Fibroblast of skin of left quadriceps (primary cell): ENCODE results near the gene ATG9B.
"Not testable (repeated sequence)": the region's sequence is repeated elsewhere in the genome, so short reads cannot be mapped to it uniquely, and the experiment has no call there.

Experiments used
- DNase-seq, 2 experiments: peaks; one replicate each; pipeline ENCODE4 v3.0.0-alpha.2; 2013; ENCODE audit warnings: low read depth in 2 of 2

Gene ATG9B

GRCh38 chr7:151058781-151059366, 34.6 kb upstream of the ATG9B start:
- no peak for DNase-seq

GRCh38 chr7:151057989-151058780, 33.9 kb upstream of the ATG9B start:
- peak; percentile 99 to 100 for DNase-seq

GRCh38 chr7:151057506-151057988, 33.3 kb upstream of the ATG9B start, which contains the start of gene CDK5:
TSS of gene CDK5 (minus strand) at chr7:151057897. CDS start at chr7:151057848, 49 bp downstream.
- no peak for DNase-seq

- DNase-seq, result no peak
Observed at GRCh38 chr7:151056666-151057505, 32.6 kb upstream of the ATG9B start.

GRCh38 chr7:151056283-151056665, 32.0 kb upstream of the ATG9B start:
- no peak for DNase-seq

- no peak for DNase-seq
Observed at GRCh38 chr7:151053751-151054150, 29.5 kb upstream of the ATG9B start.

GRCh38 chr7:151053096-151053495, 28.8 kb upstream of the ATG9B start:
- no peak for DNase-seq

GRCh38 chr7:151051108-151051507, 26.8 kb upstream of the ATG9B start:
- peak in 1 of 2 experiments; percentile 25 for DNase-seq

GRCh38 chr7:151048911-151049463, 24.7 kb upstream of the ATG9B start:
- no peak for DNase-seq

GRCh38 chr7:151047976-151048815, 23.9 kb upstream of the ATG9B start, which contains the start of gene ASIC3:
TSS of gene ASIC3 (plus strand) at chr7:151048531. CDS start at chr7:151048886, 355 bp downstream.
- no peak for DNase-seq

GRCh38 chr7:151046603-151047573, 22.6 kb upstream of the ATG9B start:
- peak in 1 of 2 experiments; percentile 26 for DNase-seq

GRCh38 chr7:151045967-151046366, 21.7 kb upstream of the ATG9B start:
- DNase-seq, result no peak

GRCh38 chr7:151045262-151045661, 21.0 kb upstream of the ATG9B start:
- DNase-seq, result no peak

- no peak for DNase-seq
Observed at GRCh38 chr7:151043959-151044358, 19.7 kb upstream of the ATG9B start.

GRCh38 chr7:151043449-151043848, 19.2 kb upstream of the ATG9B start:
- DNase-seq, result not testable (repeated sequence)

GRCh38 chr7:151040616-151041375, 16.5 kb upstream of the ATG9B start:
- DNase-seq, result no peak

GRCh38 chr7:151039850-151040548, 15.7 kb upstream of the ATG9B start:
- DNase-seq, result no peak
